HG02571 (cell line): ENCODE data around the gene MATN3.

Experiments
- ATAC-seq: cut with Tn5 transposase; IDR thresholded peaks from one replicate; pipeline ENCODE4 v1.9.1; 2021; ENCODE audit warnings: mild to moderate bottlenecking, moderate library complexity; ENCODE audit not compliant: unreplicated experiment

Gene MATN3

GRCh38 chr2:20005891-20006470 lies 6.5 kb downstream of the MATN3 start:
- ATAC-seq = no peak

- no peak for ATAC-seq
Observed at GRCh38 chr2:20005067-20005627, 7.3 kb downstream of the MATN3 start.

- no peak for ATAC-seq
Observed at GRCh38 chr2:20001361-20001863, 11.1 kb downstream of the MATN3 start.

- no peak for ATAC-seq
Observed at GRCh38 chr2:19993731-19994130, 18.7 kb downstream of the MATN3 start.

- no peak for ATAC-seq
Observed at GRCh38 chr2:19991895-19992294, 20.6 kb downstream of the MATN3 start.

GRCh38 chr2:19990416-19990728 lies 22.1 kb downstream of the MATN3 start:
- no peak for ATAC-seq

GRCh38 chr2:19989667-19990415 lies 22.6 kb downstream of the MATN3 start, which contains the start of gene WDR35:
Gene WDR35 (minus strand): TSS chr2:19990105. CDS start chr2:19990015, 90 bp downstream.
- ATAC-seq = peak; percentile 94

GRCh38 chr2:19989342-19989666 lies 23.2 kb downstream of the MATN3 start:
- ATAC-seq = peak; percentile 11

- no peak for ATAC-seq
Observed at GRCh38 chr2:19988600-19988999, 23.9 kb downstream of the MATN3 start.

GRCh38 chr2:19987936-19988335 lies 24.5 kb downstream of the MATN3 start:
- ATAC-seq = peak; percentile 50

GRCh38 chr2:19982268-19982667 lies 30.2 kb downstream of the MATN3 start:
- ATAC-seq = no peak

GRCh38 chr2:19979932-19980331 lies 32.5 kb downstream of the MATN3 start:
- ATAC-seq = no peak

GRCh38 chr2:19973466-19973865 lies 39.0 kb downstream of the MATN3 start:
- ATAC-seq = no peak

GRCh38 chr2:19971691-19972090 lies 40.8 kb downstream of the MATN3 start:
- ATAC-seq = no peak

- ATAC-seq = no peak
Observed at GRCh38 chr2:19963386-19963785, 49.1 kb downstream of the MATN3 start.

- peak; percentile 83 for ATAC-seq
Observed at GRCh38 chr2:19955544-19956422, 56.7 kb downstream of the MATN3 start.

GRCh38 chr2:19949071-19949470 lies 63.4 kb downstream of the MATN3 start:
- no peak for ATAC-seq

GRCh38 chr2:19947184-19947940 lies 65.1 kb downstream of the MATN3 start:
- ATAC-seq = no peak

- ATAC-seq = no peak
Observed at GRCh38 chr2:19944205-19944845, 68.1 kb downstream of the MATN3 start.

GRCh38 chr2:19943189-19943588 lies 69.3 kb downstream of the MATN3 start:
- no peak for ATAC-seq
